WTC11 (cell line): ENCODE data around the gene SMAP1.

Experiments
- FOXK1 ChIP-seq: sonication (generic); formaldehyde crosslinking; IDR thresholded peaks from 2 replicates; pipeline ENCODE4 v1.8.0; 2022; ENCODE audit warnings: mild to moderate bottlenecking, moderate library complexity, missing genetic modification reagents
- STAT6 ChIP-seq: sonication (generic); formaldehyde crosslinking; conservative IDR thresholded peaks from 2 replicates; pipeline ENCODE4 v1.8.1; 2023; ENCODE audit warnings: mild to moderate bottlenecking, low read depth, missing genetic modification reagents, moderate library complexity

GRCh38 chr6:70684794-70685493 lies 17.3 kb downstream of the SMAP1 start:
- TF ChIP-seq STAT6 (CRISPR knock-in tag) (no peak), FOXK1 (no peak)
